Neuronal stem cell (in vitro differentiated cells): ENCODE data around the gene NEUROD2.

Experiments
- DNase-seq: peaks from one replicate; pipeline ENCODE4 v3.0.0-alpha.2; 2013; ENCODE audit warnings: low spot score
- H2AFZ ChIP-seq: one replicate; pipeline ENCODE4 v1.6.1; 2013; ENCODE audit warnings: mild to moderate bottlenecking, low read length, inconsistent platforms
- H2AK5ac ChIP-seq: 2 replicates; pipeline ENCODE4 v1.6.1; 2013; ENCODE audit warnings: low read depth, mild to moderate bottlenecking, inconsistent platforms, low read length, moderate library complexity, mixed read lengths
- H2BK120ac ChIP-seq: 2 replicates; pipeline ENCODE4 v1.6.1; 2013; ENCODE audit warnings: low read depth, mild to moderate bottlenecking, inconsistent platforms, low read length, moderate library complexity, mixed read lengths
- H2BK12ac ChIP-seq: one replicate; pipeline ENCODE4 v1.6.1; 2013; ENCODE audit warnings: low read length, inconsistent platforms
- H2BK15ac ChIP-seq: 2 replicates; pipeline ENCODE4 v1.6.1; 2013; ENCODE audit warnings: mild to moderate bottlenecking, low read length, inconsistent platforms, mixed read lengths
- H2BK5ac ChIP-seq: one replicate; pipeline ENCODE4 v1.6.1; 2013; ENCODE audit warnings: inconsistent platforms, mild to moderate bottlenecking, low read length, moderate library complexity
- H3K14ac ChIP-seq: one replicate; pipeline ENCODE4 v1.6.1; 2013; ENCODE audit warnings: low read length, inconsistent platforms
- H3K18ac ChIP-seq: 2 replicates; pipeline ENCODE4 v1.6.1; 2013; ENCODE audit warnings: low read length, inconsistent platforms
- H3K23ac ChIP-seq: 2 replicates; pipeline ENCODE4 v1.6.1; 2013; ENCODE audit warnings: low read depth, mild to moderate bottlenecking, mixed read lengths, low read length, inconsistent platforms; ENCODE audit not compliant: poor library complexity
- H3K27ac ChIP-seq: replicated peaks from 3 replicates; pipeline ENCODE4 v1.5.1; 2013; ENCODE audit warnings: low read length, inconsistent platforms
- H3K27me3 ChIP-seq, 3 experiments: 2 replicates each; pipeline ENCODE4 v1.6.1; 2013; ENCODE audit warnings: low read length in 3 of 3, mild to moderate bottlenecking in 2 of 3, inconsistent platforms in 1 of 3, low read depth in 1 of 3, mixed read lengths in 1 of 3, moderate library complexity in 1 of 3; ENCODE audit not compliant: control insufficient read depth in 3 of 3, insufficient read depth in 3 of 3
- H3K36me3 ChIP-seq, 2 donors: replicated peaks in 1 of 2; 2 replicates each; pipeline ENCODE4 v1.6.1; 2013; ENCODE audit warnings: low read length in 2 of 2; ENCODE audit not compliant: control insufficient read depth in 2 of 2, insufficient read depth in 2 of 2
- H3K4ac ChIP-seq: 2 replicates; pipeline ENCODE4 v1.6.1; 2013; ENCODE audit warnings: inconsistent platforms, mild to moderate bottlenecking, low read length, moderate library complexity
- H3K4me1 ChIP-seq, 2 donors: 1 replicate in 1 of 2; 2 replicates in 1 of 2; pipeline ENCODE4 v1.6.1; 2013; ENCODE audit warnings: low read length in 2 of 2, low read depth in 1 of 2; ENCODE audit not compliant: control insufficient read depth in 2 of 2, insufficient read depth in 1 of 2
- H3K4me2 ChIP-seq: one replicate; pipeline ENCODE4 v1.6.1; 2013; ENCODE audit warnings: mild to moderate bottlenecking, low read length, inconsistent platforms; ENCODE audit not compliant: insufficient read depth, poor library complexity, severe bottlenecking
- H3K4me3 ChIP-seq, 2 donors: 2 replicates each; pipeline ENCODE4 v1.5.1; 2013; ENCODE audit warnings: low read length in 2 of 2, mild to moderate bottlenecking in 2 of 2, inconsistent platforms in 1 of 2, moderate library complexity in 1 of 2
- H3K79me1 ChIP-seq: one replicate; pipeline ENCODE4 v1.6.1; 2013; ENCODE audit warnings: low read depth, mild to moderate bottlenecking, inconsistent platforms, low read length, moderate library complexity
- H3K9ac ChIP-seq: one replicate; pipeline ENCODE4 v1.6.1; 2013; ENCODE audit warnings: mild to moderate bottlenecking, low read depth, low read length, inconsistent platforms; ENCODE audit not compliant: poor library complexity
- H3K9me3 ChIP-seq, 2 donors: replicated peaks in 1 of 2; 2 replicates each; pipeline versions ENCODE3 to v1.6.1; 2013; ENCODE audit warnings: low read length in 2 of 2, mild to moderate bottlenecking in 2 of 2, inconsistent platforms in 1 of 2, low read depth in 1 of 2, mixed read lengths in 1 of 2, moderate library complexity in 1 of 2; ENCODE audit not compliant: control insufficient read depth in 2 of 2, insufficient read depth in 1 of 2
- H4K8ac ChIP-seq: one replicate; pipeline ENCODE4 v1.6.1; 2013; ENCODE audit warnings: low read depth, mild to moderate bottlenecking, inconsistent platforms, low read length, moderate library complexity
- H4K91ac ChIP-seq: one replicate; pipeline ENCODE4 v1.6.1; 2013; ENCODE audit warnings: low read length, low read depth, mild to moderate bottlenecking, inconsistent platforms; ENCODE audit not compliant: poor library complexity
- WGBS, 2 donors: extraction: QIAGEN DNeasy Blood & Tissue Kit; methylation state at CpG; one replicate each; pipeline ENCODE4 v1.1.7; 2013; ENCODE audit warnings: missing lambda C conversion rate in 2 of 2, mixed read lengths in 1 of 2; ENCODE audit not compliant: insufficient read length in 2 of 2, insufficient replicate concordance in 1 of 2; ENCODE audit errors: extremely low coverage in 2 of 2; 5-methylcytosine and 5-hydroxymethylcytosine counted together

NEUROD2 gene

DNA sequence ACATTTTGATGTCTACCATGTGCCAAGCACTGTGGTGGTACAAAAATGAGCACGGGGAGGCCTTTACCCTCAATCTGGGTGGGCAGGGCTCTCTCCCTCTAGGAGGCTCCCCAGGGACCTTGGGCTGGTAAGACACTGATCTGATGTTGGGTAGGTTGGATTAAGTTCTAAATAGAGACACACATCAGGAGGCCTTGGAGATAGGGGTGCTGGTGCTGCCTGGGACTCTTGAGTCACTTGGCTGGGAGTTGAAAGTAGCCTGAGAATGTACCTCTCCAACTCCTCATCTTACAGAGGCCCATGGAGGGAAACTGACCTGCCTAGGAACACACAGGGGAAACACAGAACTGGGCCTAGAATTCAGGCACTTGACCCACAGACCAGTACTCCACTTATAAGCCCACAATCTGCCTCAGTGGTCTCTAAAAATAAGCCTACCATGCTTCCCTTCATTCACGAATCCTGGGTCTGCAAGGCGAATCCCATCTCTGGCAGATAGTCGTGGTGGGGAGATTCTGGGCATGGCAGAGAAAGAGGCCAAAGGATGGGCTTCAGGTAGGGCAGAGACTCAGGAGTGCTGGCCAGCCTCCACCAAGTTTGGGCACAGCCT lies 1.8 kb upstream of the NEUROD2 start:
- no peak overlapping the region for H2AK5ac ChIP-seq
- no peak overlapping the region for H2BK5ac ChIP-seq
- H4K8ac ChIP-seq: no peak overlapping the region
- no peak overlapping the region for H3K23ac ChIP-seq
- DNase-seq: no peak
- no peak overlapping the region for H3K4me3 ChIP-seq
- no peak overlapping the region for H3K14ac ChIP-seq
- H3K4ac ChIP-seq: no peak overlapping the region
- H3K9me3 ChIP-seq: peaks cover 0 to 3% of the 10 kb centered on the region in 2 donors
- no peak overlapping the region for H3K27ac ChIP-seq
- no peak overlapping the region for H3K18ac ChIP-seq
- peaks cover 5 to 8% of the 10 kb centered on the region in 2 donors for H3K4me1 ChIP-seq
- H3K4me2 ChIP-seq: no peak overlapping the region
- peaks cover 7% of the 10 kb centered on the region for H3K79me1 ChIP-seq
- H4K91ac ChIP-seq: no peak overlapping the region
- WGBS, 2 donors: no CpG with 5 or more reads among the region's 4 CpGs
- H2AFZ ChIP-seq: no peak overlapping the region
- H2BK120ac ChIP-seq: no peak overlapping the region
- H3K36me3 ChIP-seq: no peaks in the 10 kb centered on the region
- H3K27me3 ChIP-seq: peaks cover 32 to 91% (median 60%) of the 10 kb centered on the region in 3 experiments
- no peak overlapping the region for H2BK15ac ChIP-seq
- no peak overlapping the region for H2BK12ac ChIP-seq
- H3K9ac ChIP-seq: no peak overlapping the region

DNA sequence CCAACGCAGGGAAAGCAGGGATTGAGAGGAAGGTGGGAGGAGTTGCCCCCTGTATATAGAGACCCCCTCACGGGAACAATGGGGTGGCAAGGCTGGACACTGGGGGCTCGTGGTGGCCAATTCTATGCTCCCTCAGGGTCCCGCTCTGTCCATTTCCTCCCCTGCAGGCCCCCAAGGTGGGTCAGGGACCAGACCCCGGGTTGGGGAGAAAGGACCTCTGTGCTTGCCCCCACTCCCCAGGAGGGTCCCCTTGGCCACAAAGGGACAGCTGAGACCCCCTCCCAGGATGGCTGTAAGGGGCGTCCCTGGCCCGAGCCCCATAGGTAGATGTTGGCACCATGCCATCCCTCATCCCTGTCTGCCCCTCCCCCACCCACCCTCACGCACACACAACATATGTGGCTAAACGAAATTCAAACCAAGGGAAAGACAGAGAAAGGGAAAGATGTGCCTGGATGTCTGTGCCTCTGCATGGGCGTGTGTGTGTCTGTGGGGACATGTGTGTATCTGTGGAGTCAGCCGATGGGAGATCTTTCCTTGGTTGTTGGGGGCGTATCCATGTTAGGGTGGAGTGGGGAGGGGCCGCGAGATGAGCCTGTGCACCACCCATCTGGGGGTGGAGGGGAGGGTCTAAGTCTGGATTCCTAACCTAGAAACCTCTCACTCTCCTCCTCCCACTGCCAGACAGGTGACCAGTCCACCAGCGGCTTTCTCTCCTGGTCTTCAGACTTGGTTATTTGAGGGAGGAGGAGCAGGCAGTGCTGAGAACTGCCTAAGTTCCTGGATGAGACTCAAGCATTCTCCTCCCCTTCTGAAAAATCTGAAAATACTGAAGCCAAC lies 642 bp upstream of the NEUROD2 start:
- peak overlapping the region; percentile 48 for H3K18ac ChIP-seq
- no peaks in the 10 kb centered on the region for H3K36me3 ChIP-seq
- no peak overlapping the region for H3K9ac ChIP-seq
- H2AFZ ChIP-seq: no peak overlapping the region
- no peak overlapping the region for H3K23ac ChIP-seq
- no peak for DNase-seq
- peaks cover 7% of the 10 kb centered on the region for H3K79me1 ChIP-seq
- H3K4me2 ChIP-seq: no peak overlapping the region
- no peak overlapping the region for H3K4me3 ChIP-seq
- no peak overlapping the region for H2AK5ac ChIP-seq
- no peak overlapping the region for H3K4ac ChIP-seq
- H3K9me3 ChIP-seq: peaks cover 0 to 3% of the 10 kb centered on the region in 2 donors
- H3K14ac ChIP-seq: no peak overlapping the region
- H3K27me3 ChIP-seq: peaks cover 42 to 94% (median 70%) of the 10 kb centered on the region in 3 experiments
- no CpG with 5 or more reads among the region's 15 CpGs for WGBS, 2 donors
- H2BK120ac ChIP-seq: no peak overlapping the region
- H2BK15ac ChIP-seq: no peak overlapping the region
- H2BK5ac ChIP-seq: no peak overlapping the region
- H3K4me1 ChIP-seq: peaks cover 5 to 8% of the 10 kb centered on the region in 2 donors
- H3K27ac ChIP-seq: no peak overlapping the region
- no peak overlapping the region for H4K8ac ChIP-seq
- H2BK12ac ChIP-seq: no peak overlapping the region
- no peak overlapping the region for H4K91ac ChIP-seq

DNA sequence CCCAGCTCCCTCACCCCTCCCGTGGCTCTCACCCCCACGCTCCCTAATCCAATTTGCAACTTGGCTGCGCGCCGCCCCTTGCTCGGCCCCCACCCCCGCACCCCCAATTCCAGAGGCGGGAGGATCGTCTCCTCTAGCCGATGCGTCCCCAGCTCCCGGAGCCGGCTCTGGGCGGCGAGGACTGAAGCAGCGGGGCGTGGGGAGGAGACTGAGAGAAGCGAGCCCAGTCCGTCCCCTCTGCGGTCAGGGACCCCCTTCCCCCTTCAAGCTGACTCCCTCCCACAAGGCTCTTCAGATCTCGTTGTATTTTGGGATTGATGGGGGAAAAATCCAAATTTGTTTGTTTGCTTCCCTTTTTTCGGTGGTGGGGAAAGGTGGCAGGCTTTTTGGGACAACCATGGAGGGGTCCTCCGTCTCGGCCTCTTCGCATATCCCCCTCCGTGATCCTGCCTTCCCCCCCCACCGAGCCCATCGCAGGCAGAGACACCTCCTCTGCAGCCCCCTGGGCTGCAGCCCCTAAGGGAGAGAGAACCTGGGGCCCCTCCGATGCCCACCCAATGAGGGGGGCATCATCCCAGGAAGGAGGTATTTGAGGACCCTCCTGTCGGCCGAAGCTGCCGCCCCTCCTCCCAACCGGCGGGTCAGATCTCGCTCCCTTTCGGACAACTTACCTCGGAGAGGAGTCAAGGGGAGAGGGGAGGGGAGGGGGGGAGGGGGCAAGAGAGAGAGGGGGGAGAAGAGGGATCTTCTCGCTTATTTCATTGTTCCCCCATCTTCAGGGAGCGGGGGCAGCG lies 466 bp downstream of the NEUROD2 start:
- peaks cover 7% of the 10 kb centered on the region for H3K79me1 ChIP-seq
- H3K9ac ChIP-seq: no peak overlapping the region
- no peak for DNase-seq
- H3K27me3 ChIP-seq: peaks cover 51 to 95% (median 80%) of the 10 kb centered on the region in 3 experiments
- no peak overlapping the region for H3K27ac ChIP-seq
- no peak overlapping the region for H3K4me3 ChIP-seq
- peak overlapping the region; percentile 33 for H3K4me2 ChIP-seq
- H3K23ac ChIP-seq: peak overlapping the region; percentile 65
- peak overlapping the region; percentile 71 for H3K18ac ChIP-seq
- H3K14ac ChIP-seq: peak overlapping the region; percentile 21
- H2BK15ac ChIP-seq: no peak overlapping the region
- H3K36me3 ChIP-seq: no peaks in the 10 kb centered on the region
- H2BK120ac ChIP-seq: no peak overlapping the region
- H3K4me1 ChIP-seq: peaks cover 5 to 6% of the 10 kb centered on the region in 2 donors
- no CpG with 5 or more reads among the region's 40 CpGs for WGBS, 2 donors
- H4K8ac ChIP-seq: no peak overlapping the region
- H4K91ac ChIP-seq: no peak overlapping the region
- peak overlapping the region; percentile 28 for H2AK5ac ChIP-seq
- peak overlapping the region; percentile 66 for H2AFZ ChIP-seq
- no peak overlapping the region for H2BK12ac ChIP-seq
- peaks cover 0 to 3% of the 10 kb centered on the region in 2 donors for H3K9me3 ChIP-seq
- no peak overlapping the region for H3K4ac ChIP-seq
- no peak overlapping the region for H2BK5ac ChIP-seq
